Superior temporal gyrus (tissue), 1 donor: ENCODE measurements around the gene CDC42SE2.
"Not testable (repeated sequence)": the region's sequence is repeated elsewhere in the genome, so short reads cannot be mapped to it uniquely, and the experiment has no call there.

Experiments
- DNase-seq: peaks from one replicate; pipeline ENCODE4 v3.0.0-alpha.2; 2016; ENCODE audit errors: extremely low spot score

The CDC42SE2 gene

DNA sequence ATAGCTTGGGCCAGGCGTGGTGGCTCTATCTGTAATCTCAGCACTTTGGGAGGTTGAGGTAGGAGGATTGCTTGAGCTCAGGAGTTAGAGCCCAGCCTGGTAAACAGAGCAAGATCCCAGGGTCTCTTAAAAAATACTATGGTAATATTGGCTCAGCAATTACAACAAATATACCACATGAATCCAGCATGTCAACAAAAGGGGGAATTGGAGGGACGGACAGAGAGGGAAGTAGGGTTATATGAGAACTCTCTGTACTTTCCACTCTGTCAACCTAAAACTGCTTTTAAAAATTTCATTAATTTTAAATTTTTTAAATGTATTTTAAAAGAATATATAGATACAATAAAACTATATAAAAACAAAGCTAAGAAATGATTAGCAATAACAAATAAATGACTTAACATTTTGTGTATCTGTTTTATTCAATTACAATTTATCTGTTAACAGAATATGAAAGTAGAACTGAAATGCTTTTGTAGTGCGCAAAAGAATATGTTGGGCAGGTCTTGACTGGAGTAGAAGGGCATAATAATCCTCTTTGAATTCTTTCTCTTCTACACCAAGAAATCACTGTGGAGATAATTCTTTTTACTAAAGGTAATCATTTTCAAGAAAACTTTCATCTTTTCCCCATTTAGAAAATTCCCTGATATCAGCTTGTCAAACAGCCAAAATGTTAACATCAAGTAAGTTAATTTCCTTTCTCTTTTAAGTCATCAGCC is 12.9 kb upstream of the CDC42SE2 start:
- no peak for DNase-seq

DNA sequence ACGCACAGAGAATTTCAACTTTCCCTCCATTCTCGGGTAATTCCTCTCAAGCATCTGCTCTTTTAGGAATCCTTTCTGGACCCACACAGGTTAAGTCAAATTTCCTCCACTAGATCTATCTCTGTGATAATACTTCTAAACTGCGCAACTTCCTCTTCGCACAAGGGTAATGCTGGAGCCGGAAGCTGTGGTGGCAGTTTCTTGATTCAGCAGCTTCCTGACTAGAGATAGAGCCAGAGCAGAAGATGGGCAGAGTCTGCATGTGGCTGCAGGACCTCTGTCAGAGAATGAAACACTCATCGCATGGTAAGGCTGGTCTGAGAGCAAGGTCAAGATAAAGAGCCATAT is 11.1 kb upstream of the CDC42SE2 start:
- DNase-seq, result no peak

DNA sequence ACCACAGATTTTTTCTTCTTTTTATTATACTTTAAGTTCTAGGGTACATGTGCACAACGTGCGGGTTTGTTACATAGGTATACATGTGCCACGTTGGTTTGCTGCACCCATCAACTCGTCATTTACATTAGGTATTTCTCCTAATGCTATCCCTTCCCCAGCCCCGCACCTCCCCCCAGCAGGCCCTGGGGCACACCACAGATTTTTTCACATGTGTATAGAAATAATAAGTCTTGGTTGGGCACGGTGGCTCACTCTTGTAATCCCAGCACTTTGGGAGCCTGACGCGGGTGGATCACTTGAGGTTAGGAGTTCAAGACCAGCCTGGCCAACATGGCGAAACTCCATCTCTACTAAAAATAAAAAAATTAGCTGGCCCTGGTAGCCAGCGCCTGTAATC is 9.8 kb upstream of the CDC42SE2 start:
- not testable (repeated sequence) for DNase-seq

DNA sequence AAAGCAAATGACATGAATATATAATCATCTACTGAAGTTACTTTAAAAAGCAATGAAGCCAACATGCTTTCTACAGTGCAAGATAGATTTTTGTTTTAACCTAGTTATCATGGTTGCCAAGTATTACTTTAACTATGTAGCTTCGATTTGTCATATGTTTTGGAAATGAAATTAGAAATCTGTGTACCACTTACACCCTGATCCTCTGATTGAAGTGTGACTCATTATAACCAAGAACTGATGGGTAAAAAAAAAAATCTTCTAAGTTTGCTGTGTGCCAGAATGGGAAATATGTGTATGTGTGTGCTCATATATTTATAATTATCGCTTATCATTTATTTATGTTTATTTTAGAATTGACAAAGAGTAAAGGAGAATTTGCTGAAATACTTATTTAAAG is 9.1 kb upstream of the CDC42SE2 start:
- DNase-seq, result no peak

DNA sequence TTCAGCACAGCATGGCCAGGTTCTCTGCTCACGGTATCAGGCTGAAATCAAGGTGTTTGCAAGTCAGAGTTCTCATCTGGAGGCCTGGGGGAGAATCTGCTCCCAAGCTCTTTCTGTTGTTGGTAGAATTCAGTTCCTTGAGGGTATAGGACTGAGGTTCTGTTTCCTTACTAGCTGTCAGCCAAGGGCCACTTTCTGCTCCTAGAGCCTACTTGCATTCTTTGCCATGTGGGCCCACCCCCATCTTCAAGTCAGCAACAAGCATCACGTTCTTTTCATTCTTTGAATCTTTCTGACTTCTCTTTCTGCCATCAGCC is 7.4 kb upstream of the CDC42SE2 start:
- DNase-seq, result no peak

DNA sequence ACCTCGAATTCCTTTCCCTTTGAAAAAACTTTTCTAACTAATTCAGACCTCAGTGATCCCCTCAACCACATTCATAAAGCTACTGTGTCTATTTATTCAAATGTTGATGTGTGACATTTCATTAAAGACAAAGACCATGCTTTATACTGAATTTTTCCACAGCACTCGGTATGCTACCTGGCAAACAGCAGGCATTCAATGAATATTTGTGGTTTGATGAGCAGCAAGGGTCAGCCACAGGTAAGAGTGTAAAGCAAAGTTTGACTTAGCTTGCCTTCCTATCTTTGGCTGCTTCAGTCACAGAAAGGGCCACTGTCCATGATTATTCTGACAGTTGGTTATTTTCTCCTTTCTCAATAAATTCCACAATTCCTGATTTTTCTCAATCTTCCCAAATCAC is 5.1 kb upstream of the CDC42SE2 start:
- no peak for DNase-seq

DNA sequence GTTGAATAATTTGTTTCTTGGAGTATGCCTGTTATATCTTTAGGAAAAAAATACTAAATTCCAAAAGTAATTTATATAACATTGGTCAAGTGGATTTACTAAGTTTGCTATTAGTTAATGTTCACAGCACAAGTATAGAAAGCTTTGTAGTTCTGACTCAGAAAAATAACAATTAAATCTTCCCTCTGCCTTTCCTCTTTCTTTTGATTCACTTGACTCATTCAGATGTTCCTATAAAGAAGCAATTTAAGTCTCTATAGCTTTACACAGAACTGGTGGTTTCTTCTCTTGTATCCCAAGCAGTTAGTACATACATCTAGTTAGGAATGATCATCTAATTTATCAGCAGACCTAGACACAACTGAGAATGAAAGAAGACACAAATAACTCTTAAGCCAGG is 4.5 kb upstream of the CDC42SE2 start:
- no peak for DNase-seq

DNA sequence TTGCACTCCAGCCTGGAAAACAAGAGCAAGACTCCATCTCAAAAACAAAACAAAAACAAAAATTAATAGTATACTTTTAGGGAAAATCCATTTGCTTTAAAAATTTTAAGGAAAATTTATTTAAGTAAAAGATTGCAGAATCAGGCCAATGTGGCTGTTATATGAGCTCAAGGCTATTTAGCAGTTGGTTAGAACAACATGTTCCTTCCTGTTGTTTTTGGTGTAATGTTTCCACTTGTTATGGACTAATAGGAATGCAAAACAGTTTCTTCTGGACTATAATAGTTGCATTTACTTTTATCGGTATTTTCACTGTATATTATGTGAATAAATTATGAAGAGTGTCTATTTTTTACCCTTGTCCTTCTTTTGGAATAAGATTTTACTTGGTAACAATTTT is 3.0 kb upstream of the CDC42SE2 start:
- peak; percentile 40 for DNase-seq

DNA sequence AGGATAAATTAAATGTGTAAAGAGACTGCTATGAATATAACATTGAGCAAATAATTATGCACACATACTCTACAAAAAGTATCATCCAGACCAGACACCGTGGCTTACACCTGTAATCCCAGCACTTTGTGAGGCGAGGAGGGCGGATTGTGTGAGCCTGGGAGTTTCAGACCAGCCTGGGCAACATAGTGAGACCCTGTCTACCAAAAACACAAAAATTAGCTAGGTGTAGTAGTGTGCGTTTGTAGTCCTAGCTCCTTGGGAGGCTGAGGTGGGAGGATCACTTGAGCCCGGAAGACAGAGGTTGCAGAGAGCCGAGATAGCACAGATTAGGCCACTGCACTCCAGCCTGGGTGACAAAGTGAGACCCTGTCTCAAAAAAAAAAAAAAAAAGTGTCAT is 2.4 kb upstream of the CDC42SE2 start:
- DNase-seq, result no peak

DNA sequence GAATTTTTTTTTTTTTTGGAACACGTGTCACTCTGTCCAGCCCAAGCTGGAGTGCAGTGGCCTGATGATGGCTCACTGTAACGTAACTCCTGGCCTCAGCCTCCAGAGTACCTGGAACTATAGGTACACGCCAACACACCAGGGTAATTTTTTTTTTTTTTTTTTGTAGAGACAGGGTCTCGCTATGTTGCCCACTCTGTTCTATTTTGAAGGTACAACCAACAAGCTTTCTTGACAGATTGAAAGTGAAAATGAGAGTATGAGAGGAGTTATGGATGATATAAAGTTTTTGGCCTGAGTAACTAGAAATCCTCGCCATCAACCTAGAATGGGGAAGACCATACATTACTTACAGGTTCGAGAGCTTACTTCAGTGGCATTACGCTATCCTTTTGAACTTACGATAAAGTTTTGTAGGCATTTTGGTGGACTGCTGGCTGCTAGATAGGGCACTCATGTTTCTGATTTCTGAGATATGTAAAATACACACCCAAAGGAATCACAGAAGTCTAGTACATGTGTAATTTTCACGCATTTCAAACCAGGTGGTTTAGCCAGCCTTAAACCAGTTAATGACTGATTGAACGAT is 806 bp upstream of the CDC42SE2 start:
- no peak for DNase-seq

DNA sequence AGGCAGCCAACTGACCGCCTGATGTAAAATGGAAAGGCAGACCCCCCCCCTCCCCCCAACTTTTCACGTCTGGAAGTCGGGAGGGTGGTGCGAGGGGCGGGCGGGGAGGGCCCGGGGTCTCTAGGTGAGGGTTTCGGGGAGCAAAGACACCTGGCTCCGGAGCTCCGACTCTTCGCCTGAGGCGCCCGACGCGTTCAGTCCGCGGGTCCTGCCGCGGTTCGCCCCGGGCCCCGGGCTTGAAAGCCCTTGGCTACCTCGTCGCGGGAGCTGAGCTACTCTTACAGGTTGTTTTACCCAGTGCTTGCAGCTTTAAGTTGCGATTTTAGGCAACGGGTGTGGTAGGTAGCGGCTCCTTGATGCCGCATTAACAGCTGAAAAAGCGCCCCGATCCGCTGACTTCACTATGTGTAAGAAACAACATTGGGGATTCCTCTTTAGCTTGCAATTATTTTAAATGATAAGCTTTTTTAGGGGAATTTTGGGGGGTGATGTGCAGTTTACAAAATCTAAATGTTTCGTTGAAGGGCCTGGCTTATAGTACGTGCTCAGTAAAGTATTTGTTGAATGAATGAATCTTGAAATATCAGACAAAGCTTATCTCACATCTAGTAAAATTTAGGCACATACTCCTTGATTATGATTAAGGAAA is 722 bp downstream of the CDC42SE2 start:
- DNase-seq, result no peak

DNA sequence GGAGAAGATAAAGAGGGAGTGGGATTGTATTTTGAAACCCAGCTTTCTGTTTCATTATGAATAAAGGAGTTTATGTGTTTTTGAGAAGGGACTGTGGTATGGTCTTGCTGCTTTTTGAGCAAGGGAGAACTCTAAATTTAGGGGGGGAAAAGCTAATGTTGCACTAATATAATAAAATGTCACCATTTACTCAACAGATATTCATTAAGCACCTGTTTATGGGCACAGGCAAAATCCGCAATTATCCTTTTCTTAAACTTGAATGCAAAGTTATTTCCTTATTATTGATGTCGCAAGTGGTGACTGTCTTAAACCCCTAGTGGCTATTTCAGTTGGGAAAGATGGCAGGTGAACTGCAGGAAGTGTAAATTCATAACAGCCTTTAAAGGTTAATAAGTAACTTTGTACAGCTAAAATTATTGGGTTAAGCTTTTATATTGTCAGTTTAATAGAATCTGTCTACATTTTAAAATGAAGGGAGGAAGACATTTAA is 1.5 kb downstream of the CDC42SE2 start:
- peak; percentile 71 for DNase-seq

DNA sequence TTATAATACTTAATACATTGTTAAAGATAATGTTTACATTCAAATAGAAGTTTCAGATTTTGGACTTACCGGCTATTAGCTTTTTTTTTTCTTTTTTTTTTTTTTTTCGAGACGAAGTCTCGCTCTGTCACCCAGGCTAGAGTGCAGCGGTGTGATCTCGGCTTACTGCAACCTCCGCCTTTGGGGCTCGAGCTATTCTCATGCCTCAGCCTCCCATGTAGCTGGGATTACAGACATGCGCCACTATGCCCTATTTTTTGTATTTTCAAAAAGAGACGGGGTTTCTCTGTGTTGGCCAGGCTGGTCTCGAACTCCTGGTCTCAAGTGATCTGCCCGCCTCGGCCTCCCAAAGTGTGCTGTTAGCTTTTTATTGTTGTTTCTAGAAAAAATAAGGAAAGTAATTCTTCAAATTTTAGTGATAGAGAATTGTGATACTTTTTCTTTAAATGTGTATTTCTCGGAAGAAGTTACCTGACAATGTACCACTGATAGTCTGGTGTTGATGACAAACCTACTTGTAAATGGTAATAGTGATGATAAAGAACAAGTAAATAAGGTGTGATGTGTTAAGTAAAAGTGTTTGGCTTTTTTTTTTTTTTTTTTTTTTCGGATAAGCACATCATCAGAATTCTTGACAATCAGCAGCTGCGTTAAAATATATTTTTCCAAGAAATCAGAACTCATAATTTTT is 2.7 kb downstream of the CDC42SE2 start:
- no peak for DNase-seq

DNA sequence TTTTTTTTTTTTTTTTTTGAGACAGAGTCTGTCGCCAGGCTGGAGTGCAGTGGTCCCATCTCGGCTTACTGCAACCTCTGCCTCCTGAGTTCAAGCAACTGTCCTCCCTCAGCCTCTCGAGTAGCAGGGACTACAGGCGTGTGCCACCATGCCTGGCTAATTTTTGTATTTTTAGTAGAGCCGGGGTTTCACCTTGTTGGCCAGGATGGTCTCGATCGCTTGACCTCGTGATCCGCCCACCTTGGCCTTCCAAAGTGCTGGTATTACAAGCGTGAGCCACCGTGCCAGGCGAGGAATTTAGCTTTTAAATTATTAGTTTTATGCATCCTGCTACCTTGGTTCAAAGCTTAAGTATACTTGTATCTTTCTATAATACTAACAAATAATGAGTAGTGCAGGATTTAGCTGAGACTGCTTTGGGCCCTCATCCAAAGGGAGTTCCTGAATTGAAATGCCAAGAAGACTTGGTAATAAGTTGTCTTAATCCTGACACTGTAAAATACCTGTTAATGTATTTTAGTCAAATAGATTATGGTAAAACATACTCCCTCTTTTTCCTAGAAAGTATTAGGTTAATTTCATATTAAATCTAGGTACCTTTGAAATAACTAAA is 5.0 kb downstream of the CDC42SE2 start:
- DNase-seq, result no peak

DNA sequence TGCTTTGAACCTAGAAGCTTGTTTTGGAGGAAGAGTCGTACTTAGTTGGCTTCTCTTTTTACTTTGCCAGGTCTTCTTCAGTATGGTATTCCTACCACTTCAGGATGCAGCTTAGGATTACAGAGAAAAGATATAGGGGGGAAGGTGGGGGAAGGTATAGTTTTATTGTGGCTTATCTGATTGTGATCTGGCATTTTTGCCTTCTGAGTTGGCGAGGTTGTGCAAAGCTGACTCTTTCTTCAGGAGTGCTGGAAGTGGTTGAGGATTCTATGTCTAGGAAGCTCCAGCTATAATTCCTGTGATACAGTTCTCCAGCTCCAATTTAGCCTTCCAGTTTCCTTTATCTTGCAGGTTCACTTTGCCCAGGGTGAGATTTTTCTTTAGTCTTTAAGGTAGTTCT is 7.0 kb downstream of the CDC42SE2 start:
- DNase-seq, result no peak

DNA sequence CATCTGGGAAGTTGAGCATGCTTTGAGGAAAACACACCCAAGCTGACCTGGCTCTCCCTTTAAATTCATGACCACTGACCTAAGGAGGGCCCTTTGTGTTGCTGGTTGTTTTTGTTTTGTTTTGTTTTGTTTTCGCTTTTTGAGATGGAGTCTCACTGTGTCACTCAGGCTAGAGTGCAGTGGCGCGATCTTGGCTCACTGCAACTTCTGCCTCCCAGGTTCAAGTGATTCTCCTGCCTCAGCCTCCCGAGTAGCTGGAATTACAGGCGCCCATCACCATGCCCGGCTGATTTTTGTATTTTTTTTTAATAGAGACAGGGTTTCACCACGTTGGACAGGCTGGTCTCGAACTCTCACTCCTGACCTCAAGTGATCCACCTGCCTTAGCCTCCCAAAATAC is 8.0 kb downstream of the CDC42SE2 start:
- not testable (repeated sequence) for DNase-seq

DNA sequence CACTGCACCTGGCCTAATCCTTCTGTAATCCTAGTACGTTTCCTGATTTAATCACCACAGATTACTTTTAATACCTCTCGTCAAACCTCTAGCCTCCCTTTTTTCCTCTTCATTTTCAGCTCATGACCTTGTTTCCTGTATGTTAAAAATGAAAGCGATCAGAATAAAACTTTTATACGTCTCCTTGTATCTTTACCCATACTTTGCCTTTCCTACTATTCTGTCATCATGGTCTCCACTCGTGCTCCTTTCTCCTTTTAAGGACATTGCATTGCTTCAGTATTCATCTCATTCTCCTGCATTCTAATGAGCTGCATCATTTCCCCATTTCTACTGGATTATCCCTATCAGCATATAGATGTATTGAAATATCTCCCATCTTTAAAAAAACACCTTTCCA is 8.5 kb downstream of the CDC42SE2 start:
- DNase-seq, result no peak

DNA sequence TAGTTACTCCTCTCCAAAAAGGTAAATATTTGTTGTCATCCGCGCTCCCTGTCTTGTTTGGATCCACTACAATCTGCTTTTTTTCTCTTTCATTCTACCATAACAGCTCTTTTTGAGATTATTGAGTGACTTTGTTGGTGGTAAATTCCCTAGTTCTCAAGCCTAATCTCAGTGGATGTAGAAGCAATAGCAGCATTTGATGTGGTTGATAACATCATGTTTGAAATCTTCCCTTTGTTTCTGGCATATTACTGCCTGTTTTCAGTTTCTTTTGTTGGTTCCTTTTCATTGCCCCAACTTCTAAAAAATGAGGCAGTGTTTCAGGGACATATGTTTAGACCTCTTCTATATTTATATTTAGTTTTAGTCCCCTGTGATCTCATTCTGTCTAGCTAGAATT is 8.9 kb downstream of the CDC42SE2 start:
- no peak for DNase-seq

DNA sequence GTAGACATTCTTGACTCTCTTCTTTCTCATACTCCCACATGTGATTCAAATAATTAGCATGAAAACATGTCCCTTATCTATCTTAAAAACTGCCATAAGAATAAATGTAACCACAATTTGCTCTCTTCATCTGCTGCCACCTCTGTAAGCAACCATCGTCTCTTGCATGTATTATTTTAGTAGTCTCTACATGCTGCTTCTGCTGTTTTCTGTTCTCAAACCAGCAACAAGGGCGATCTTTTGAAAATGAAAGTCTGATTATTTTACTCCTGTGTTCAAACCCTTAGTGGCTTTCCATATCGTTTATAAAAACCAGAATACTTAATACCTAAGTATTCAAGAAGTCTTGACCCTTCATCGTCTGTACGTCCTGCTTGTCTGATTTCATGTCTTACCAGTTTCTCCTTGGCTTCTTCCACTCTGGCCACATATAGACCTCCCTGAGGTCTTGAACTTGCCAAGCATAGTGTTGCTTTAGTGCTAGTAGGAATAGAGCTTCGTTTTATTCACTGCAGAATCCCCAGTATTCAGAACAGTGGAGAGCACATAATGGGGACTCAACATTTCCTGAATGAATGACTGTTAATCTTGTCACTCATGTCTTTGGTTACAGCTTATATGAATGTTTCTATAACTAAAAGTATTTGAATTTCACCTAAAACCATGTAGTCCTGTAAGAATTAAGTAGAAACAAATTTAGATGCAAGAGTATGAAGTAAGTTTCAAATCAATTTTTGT is 10.6 kb downstream of the CDC42SE2 start:
- DNase-seq, result no peak

DNA sequence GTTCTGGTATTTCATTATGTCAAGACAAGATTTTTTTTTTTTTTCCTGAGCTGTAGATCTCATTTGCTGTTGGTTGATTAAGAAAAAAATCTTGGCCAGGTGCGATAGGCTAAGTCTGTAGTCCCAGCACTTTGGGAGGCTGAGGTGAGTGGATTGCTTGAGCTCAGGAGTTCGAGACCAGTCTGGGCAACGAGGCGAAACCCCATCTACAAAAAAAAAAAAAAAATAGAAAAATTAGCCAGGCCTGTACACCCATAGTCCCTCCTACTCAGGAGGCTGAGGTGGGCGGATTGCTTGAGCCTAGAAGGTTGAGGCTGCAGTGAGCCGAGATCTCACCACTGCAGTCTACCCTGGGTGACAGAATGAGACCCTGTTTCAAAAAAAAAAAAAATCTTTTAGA is 12.2 kb downstream of the CDC42SE2 start:
- no peak for DNase-seq

DNA sequence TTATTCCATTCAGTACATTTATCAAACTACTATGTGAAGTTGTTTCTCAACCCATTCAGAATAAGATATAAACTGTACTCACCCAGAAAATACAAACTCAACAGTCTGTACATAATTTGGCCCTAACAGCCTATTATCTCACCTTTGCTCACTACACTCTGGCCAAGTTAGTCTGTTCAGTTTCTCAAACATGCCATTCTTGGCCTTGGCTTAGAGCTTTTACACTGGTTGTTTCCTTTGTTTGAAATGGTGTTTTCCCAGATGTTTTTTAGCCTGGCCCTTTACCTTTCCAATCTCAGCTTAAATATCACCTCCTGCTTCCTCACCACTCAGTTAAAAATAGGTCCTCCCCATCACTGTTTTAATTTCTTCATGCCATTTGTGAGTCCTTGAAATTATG is 13.6 kb downstream of the CDC42SE2 start:
- no peak for DNase-seq
